Liver (tissue), 9 donors: Measurements from ENCODE around the gene TBC1D14. TPM values are rescaled to one million over a fixed set of nuclear protein-coding genes. Genes with fewer than 3 reads are reported as not detected.

Source experiments
- DNase-seq: peaks from one replicate; pipeline ENCODE4 v3.0.0-alpha.2; 2017; ENCODE audit warnings: low spot score
- H3K27ac ChIP-seq, 2 donors: one replicate each; pipeline ENCODE4 v1.7.0; 2013; ENCODE audit warnings: inconsistent platforms in 2 of 2, low read length in 2 of 2, control low read depth in 1 of 2, low read depth in 1 of 2, mild to moderate bottlenecking in 1 of 2
- H3K27me3 ChIP-seq, 4 donors: one replicate each; pipeline versions ENCODE4 v1.6.1 to v1.7.0; 2013; ENCODE audit warnings: low read length in 3 of 4, inconsistent platforms in 1 of 4, mild to moderate bottlenecking in 1 of 4, moderate library complexity in 1 of 4; ENCODE audit not compliant: control insufficient read depth in 4 of 4, insufficient read depth in 4 of 4
- H3K36me3 ChIP-seq, 4 donors: one replicate each; pipeline versions ENCODE4 v1.6.1 to v1.7.0; 2013; ENCODE audit warnings: low read length in 3 of 4, mild to moderate bottlenecking in 3 of 4, low read depth in 1 of 4, moderate library complexity in 1 of 4; ENCODE audit not compliant: control insufficient read depth in 4 of 4, insufficient read depth in 3 of 4
- H3K4me1 ChIP-seq, 4 donors: one replicate each; pipeline versions ENCODE4 v1.6.1 to v1.7.0; 2013; ENCODE audit warnings: low read length in 3 of 4, mild to moderate bottlenecking in 3 of 4, moderate library complexity in 1 of 4; ENCODE audit not compliant: control insufficient read depth in 4 of 4, insufficient read depth in 4 of 4
- H3K4me3 ChIP-seq, 3 donors: one replicate each; pipeline versions ENCODE4 v1.6.1 to v1.7.0; 2013; ENCODE audit warnings: low read length in 3 of 3, control low read depth in 1 of 3, low read depth in 1 of 3, mild to moderate bottlenecking in 1 of 3
- H3K9ac ChIP-seq, 2 donors: one replicate each; pipeline ENCODE4 v1.7.0; 2013; ENCODE audit warnings: low read length in 2 of 2, mild to moderate bottlenecking in 2 of 2, moderate library complexity in 2 of 2, control low read depth in 1 of 2, low read depth in 1 of 2
- H3K9me3 ChIP-seq, 4 donors: one replicate each; pipeline versions ENCODE4 v1.6.1 to v1.7.0; 2013; ENCODE audit warnings: low read length in 3 of 4; ENCODE audit not compliant: control insufficient read depth in 4 of 4
- ATF3 ChIP-seq: IDR thresholded peaks from 2 replicates; pipeline ENCODE4 v1.6.1; 2016; ENCODE audit warnings: antibody characterized with exemption
- FOXA1 ChIP-seq: IDR thresholded peaks from 2 replicates; pipeline ENCODE4 v1.6.1; 2016; ENCODE audit warnings: antibody characterized with exemption
- FOXA2 ChIP-seq: IDR thresholded peaks from 2 replicates; pipeline ENCODE4 v1.6.1; 2016; ENCODE audit warnings: antibody characterized with exemption
- GABPA ChIP-seq, 2 donors: IDR thresholded peaks in 1 of 2; conservative IDR thresholded peaks in 1 of 2; 2 replicates each; pipeline ENCODE4 v1.6.1; 2016; ENCODE audit warnings: antibody characterized with exemption in 2 of 2, mild to moderate bottlenecking in 1 of 2, moderate library complexity in 1 of 2
- HNF4A ChIP-seq, 2 donors: conservative IDR thresholded peaks; 2 replicates each; pipeline ENCODE4 v1.6.1; 2016; ENCODE audit warnings: antibody characterized with exemption in 2 of 2, mild to moderate bottlenecking in 2 of 2
- HNF4G ChIP-seq: IDR thresholded peaks from 2 replicates; pipeline ENCODE4 v1.6.1; 2016; ENCODE audit warnings: antibody characterized with exemption
- JUND ChIP-seq, 2 donors: IDR thresholded peaks; 2 replicates each; pipeline ENCODE4 v1.6.1; 2016; ENCODE audit warnings: antibody characterized with exemption in 2 of 2
- MAX ChIP-seq: IDR thresholded peaks from 2 replicates; pipeline ENCODE4 v1.6.1; 2016; ENCODE audit warnings: antibody characterized with exemption
- NR2F2 ChIP-seq: IDR thresholded peaks from 2 replicates; pipeline ENCODE4 v1.6.1; 2016; ENCODE audit warnings: antibody characterized with exemption
- RAD21 ChIP-seq, 2 donors: IDR thresholded peaks; 2 replicates each; pipeline ENCODE4 v1.6.1; 2016; ENCODE audit warnings: antibody characterized with exemption in 2 of 2, mild to moderate bottlenecking in 2 of 2
- REST ChIP-seq: IDR thresholded peaks from 2 replicates; pipeline ENCODE4 v1.6.1; 2016; ENCODE audit warnings: antibody characterized with exemption, mild to moderate bottlenecking
- SP1 ChIP-seq: IDR thresholded peaks from 2 replicates; pipeline ENCODE4 v1.6.1; 2018; ENCODE audit warnings: antibody characterized with exemption, mild to moderate bottlenecking
- TAF1 ChIP-seq: conservative IDR thresholded peaks from 2 replicates; pipeline ENCODE4 v1.6.1; 2016; ENCODE audit warnings: antibody characterized with exemption, mild to moderate bottlenecking
- YY1 ChIP-seq: IDR thresholded peaks from 2 replicates; pipeline ENCODE4 v1.6.1; 2016; ENCODE audit warnings: antibody characterized with exemption, mild to moderate bottlenecking
- ZBTB33 ChIP-seq: IDR thresholded peaks from 2 replicates; pipeline ENCODE4 v1.6.1; 2016; ENCODE audit warnings: antibody characterized with exemption
- WGBS: extraction: QIAGEN DNeasy Blood & Tissue Kit; methylation state at CpG from one replicate; pipeline ENCODE4 v1.1.7; 2013; 5-methylcytosine and 5-hydroxymethylcytosine counted together
- polyA plus RNA-seq, 2 donors: library from polyadenylated mRNA; stranded (reverse) in 1 of 2; unstranded in 1 of 2; fragments of 200-250 nt in 1 of 2; fragments of >200 nt in 1 of 2; fragmentation: Nextera tagmentation in 1 of 2; extraction: Ambion mirVana in 1 of 2; gene quantifications; one replicate each; pipeline versions ENCODE4 v1.2.1 to v1.2.3, GENCODE V29; 2013 to 2015
- total RNA-seq, 2 donors: library from RNA; depleted of rRNA; stranded (reverse); fragments of >200 nt; gene quantifications; one replicate each; pipeline ENCODE4 v1.2.3, GENCODE V29; 2014
- TF ChIP-seq, protein P1 (sequence below): fragments of 150-350 bp; IDR thresholded peaks from 2 replicates; pipeline ENCODE4 v1.5.1; 2017; ENCODE audit warnings: improper control_type of control experiment, low read depth, low read length; ENCODE audit not compliant: missing input control
- donor health status: healthy.
- donor health status: healthy.
- donor health status: healthy.
- donor health status: healthy.
- donor health status: healthy.

TBC1D14 gene
- total and polyA plus RNA-seq, 4 donors = 10.0 to 45.2 (median 22.7) TPM

GRCh38 chr4:6916069-6916586 is 6.5 kb downstream of the TBC1D14 start:
- H3K4me3 ChIP-seq = no peak overlapping the region
- no peak overlapping the region for H3K9ac ChIP-seq
- no peak for DNase-seq
- no peaks in the 10 kb centered on the region for H3K27me3 ChIP-seq
- H3K9me3 ChIP-seq = no peaks in the 10 kb centered on the region
- H3K36me3 ChIP-seq = no peaks in the 10 kb centered on the region
- peaks cover 16 to 57% (median 49%) of the 10 kb centered on the region in 4 donors for H3K4me1 ChIP-seq
- TF ChIP-seq RAD21 (IDR thresholded peaks at IDR 0.05) = no peak
- no peak for TF ChIP-seq HNF4A (conservative IDR thresholded peaks at IDR 0.05)
- no peak for TF ChIP-seq FOXA1
- no peak for TF ChIP-seq FOXA2
- TF ChIP-seq MAX = no peak
- no peak for TF ChIP-seq HNF4G
- TF ChIP-seq ATF3 = no peak
- TF ChIP-seq SP1 = no peak
- no peak for TF ChIP-seq TAF1
- no peak for TF ChIP-seq JUND (IDR thresholded peaks at IDR 0.05)
- TF ChIP-seq NR2F2 = no peak
- no peak for TF ChIP-seq GABPA (IDR thresholded peaks at IDR 0.05 in 1 of 2, conservative IDR thresholded peaks at IDR 0.05 in 1 of 2)
- TF ChIP-seq YY1 = no peak
- TF ChIP-seq ZBTB33 = no peak
- 87% methylated on average over 12 of the region's 12 CpGs for WGBS
- peak overlapping the region in 1 of 2 donors; percentile 91 for H3K27ac ChIP-seq

GRCh38 chr4:6916587-6917460 is 7.2 kb downstream of the TBC1D14 start:
- TF ChIP-seq HNF4A (conservative IDR thresholded peaks at IDR 0.05) (no peak), FOXA2 (no peak), ZBTB33 (no peak), REST (no peak), FOXA1 (no peak), SP1 (no peak), HNF4G (no peak), ATF3 (no peak), TAF1 (no peak), GABPA (IDR thresholded peaks at IDR 0.05 in 1 of 2, conservative IDR thresholded peaks at IDR 0.05 in 1 of 2) (no peak), NR2F2 (no peak), RAD21 (IDR thresholded peaks at IDR 0.05) (no peak), MAX (no peak)
- TF ChIP-seq, protein P1, sequence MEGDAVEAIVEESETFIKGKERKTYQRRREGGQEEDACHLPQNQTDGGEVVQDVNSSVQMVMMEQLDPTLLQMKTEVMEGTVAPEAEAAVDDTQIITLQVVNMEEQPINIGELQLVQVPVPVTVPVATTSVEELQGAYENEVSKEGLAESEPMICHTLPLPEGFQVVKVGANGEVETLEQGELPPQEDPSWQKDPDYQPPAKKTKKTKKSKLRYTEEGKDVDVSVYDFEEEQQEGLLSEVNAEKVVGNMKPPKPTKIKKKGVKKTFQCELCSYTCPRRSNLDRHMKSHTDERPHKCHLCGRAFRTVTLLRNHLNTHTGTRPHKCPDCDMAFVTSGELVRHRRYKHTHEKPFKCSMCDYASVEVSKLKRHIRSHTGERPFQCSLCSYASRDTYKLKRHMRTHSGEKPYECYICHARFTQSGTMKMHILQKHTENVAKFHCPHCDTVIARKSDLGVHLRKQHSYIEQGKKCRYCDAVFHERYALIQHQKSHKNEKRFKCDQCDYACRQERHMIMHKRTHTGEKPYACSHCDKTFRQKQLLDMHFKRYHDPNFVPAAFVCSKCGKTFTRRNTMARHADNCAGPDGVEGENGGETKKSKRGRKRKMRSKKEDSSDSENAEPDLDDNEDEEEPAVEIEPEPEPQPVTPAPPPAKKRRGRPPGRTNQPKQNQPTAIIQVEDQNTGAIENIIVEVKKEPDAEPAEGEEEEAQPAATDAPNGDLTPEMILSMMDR = no peak
- Histone ChIP-seq H3K36me3 (no peaks in the 10 kb centered on the region), H3K27ac (peak overlapping the region; percentile 79 to 91), H3K4me1 (peaks cover 20 to 53% (median 44%) of the 10 kb centered on the region in 4 donors), H3K27me3 (no peaks in the 10 kb centered on the region), H3K9me3 (no peaks in the 10 kb centered on the region), H3K9ac (peak overlapping the region; percentile 1 to 53), H3K4me3 (no peak overlapping the region)
- no peak for DNase-seq
- WGBS = 71% methylated on average over 15 of the region's 15 CpGs
